Colon (tissue), 2 donors: ENCODE results near the gene BAIAP3.
"Not testable (repeated sequence)": the region's sequence is repeated elsewhere in the genome, so short reads cannot be mapped to it uniquely, and the experiment has no call there.

ENCODE experiments used
- FAIRE-seq: peaks from 2 replicates; lab custom pipeline; 2012; peaks lifted over from hg19 to GRCh38; lab: Jason Lieb, UNC
- donor health status: control.
- donor health status: control.

Gene BAIAP3

GRCh38 chr16:1318268-1318545, 15.2 kb upstream of the BAIAP3 start:
- no peak for FAIRE-seq

- no peak for FAIRE-seq
These were observed 14.4 kb upstream of the BAIAP3 start for GRCh38 chr16:1319041-1319440.

GRCh38 chr16:1320097-1320496, 13.3 kb upstream of the BAIAP3 start:
- no peak for FAIRE-seq

- FAIRE-seq: no peak
These were observed 12.7 kb upstream of the BAIAP3 start for GRCh38 chr16:1320658-1321240.

- FAIRE-seq: no peak
These were observed 11.0 kb upstream of the BAIAP3 start for GRCh38 chr16:1322407-1322806.

GRCh38 chr16:1323296-1324239, 9.9 kb upstream of the BAIAP3 start:
- no peak for FAIRE-seq

GRCh38 chr16:1324286-1324826, 9.1 kb upstream of the BAIAP3 start:
- FAIRE-seq: no peak

GRCh38 chr16:1325261-1325660, 8.2 kb upstream of the BAIAP3 start:
- FAIRE-seq: no peak

- no peak for FAIRE-seq
These were observed 7.6 kb upstream of the BAIAP3 start for GRCh38 chr16:1325673-1326371.

GRCh38 chr16:1326391-1326790, 7.1 kb upstream of the BAIAP3 start:
- no peak for FAIRE-seq

- no peak for FAIRE-seq
These were observed 6.4 kb upstream of the BAIAP3 start for GRCh38 chr16:1326946-1327618.

- FAIRE-seq: no peak
These were observed 5.9 kb upstream of the BAIAP3 start for GRCh38 chr16:1327619-1327947.

- FAIRE-seq: not testable (repeated sequence)
These were observed 5.3 kb upstream of the BAIAP3 start for GRCh38 chr16:1328136-1328535.

GRCh38 chr16:1328961-1329360, 4.5 kb upstream of the BAIAP3 start:
- FAIRE-seq: not testable (repeated sequence)

GRCh38 chr16:1330260-1330914, 3.1 kb upstream of the BAIAP3 start:
- no peak for FAIRE-seq

GRCh38 chr16:1330931-1331711, 2.3 kb upstream of the BAIAP3 start:
- FAIRE-seq: no peak

- no peak for FAIRE-seq
These were observed 1.5 kb upstream of the BAIAP3 start for GRCh38 chr16:1331712-1332617.

GRCh38 chr16:1332618-1333148, 762 bp upstream of the BAIAP3 start:
- FAIRE-seq: no peak

- no peak for FAIRE-seq
These were observed 632 bp downstream of the BAIAP3 start for GRCh38 chr16:1333854-1334700.
